ENCODE measurements around the gene REC8. TPM values are rescaled to one million over a fixed set of nuclear protein-coding genes. Genes with fewer than 3 reads are reported as not detected.
A peak's percentile ranks its signal among the peaks of the same experiment; 100 is the strongest.

Gene REC8
- total and polyA plus RNA-seq, 2 of the 13 experiments (the other 11 are each of a cell fraction or from before 2014, with no cell fraction given), result 3.4 to 14.7 TPM

DNA sequence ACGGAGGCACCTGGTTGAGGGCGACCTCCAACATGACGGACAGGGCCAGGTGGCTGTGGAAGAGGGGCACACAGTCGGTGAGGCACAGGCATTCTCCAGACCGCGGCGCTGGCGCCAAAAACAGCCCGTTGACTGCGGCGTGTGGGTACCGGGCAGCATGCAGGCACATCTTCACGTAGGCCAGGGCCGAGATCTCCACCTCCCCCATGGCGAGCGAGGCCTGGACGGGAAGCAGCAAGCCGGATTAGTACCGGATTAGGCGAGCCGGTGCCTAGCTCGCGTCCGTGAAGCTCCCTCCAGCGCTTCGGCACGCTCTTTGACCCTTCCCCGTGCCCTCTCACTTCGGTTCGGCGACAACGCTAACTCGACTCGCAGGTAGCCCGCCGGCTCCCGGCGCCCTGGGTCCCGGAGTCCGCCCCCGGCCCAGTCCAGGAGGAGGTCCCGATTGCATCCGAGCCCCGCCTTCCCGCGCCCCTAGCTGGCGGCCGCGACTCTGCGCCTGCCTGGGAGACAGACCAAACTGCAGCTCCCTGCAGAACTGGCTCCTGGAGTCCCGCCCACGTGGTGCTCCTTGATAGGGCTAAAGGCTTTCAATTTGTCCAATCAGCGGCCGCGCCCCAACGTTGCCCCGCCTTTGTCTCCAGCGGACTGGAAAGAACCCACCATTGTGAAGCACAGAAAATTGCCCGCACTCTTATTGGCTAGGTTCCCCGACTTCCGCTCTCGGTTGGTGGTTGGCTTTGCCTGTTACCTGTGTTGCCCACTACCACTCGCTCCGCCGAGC, 30.6 kb upstream of the REC8 start, which contains the start of gene EMC9 (continued):
- TF ChIP-seq SRSF1 (optimal IDR thresholded peaks at IDR 0.05; ENCODE audit: low read depth, low read length) (peak; percentile 75), RBM39 (IDR thresholded peaks at IDR 0.05; ENCODE audit: low read depth, low read length, poor library complexity, severe bottlenecking) (peak; percentile 50), GTF2F1 (IDR thresholded peaks at IDR 0.05; ENCODE audit: low read length) (no peak), ZNF674 (CRISPR knock-in tag; IDR thresholded peaks at IDR 0.05; ENCODE audit: low read depth) (peak; percentile 11; the same call in 1 of the 2 replicates), EED (CRISPR knock-in tag; IDR thresholded peaks at IDR 0.05) (peak; percentile 99), KLF15 (CRISPR knock-in tag; IDR thresholded peaks at IDR 0.05; ENCODE audit: borderline replicate concordance) (peak; percentile 97), JUND (CRISPR knock-in tag; IDR thresholded peaks at IDR 0.05) (no peak), GATAD1 (CRISPR knock-in tag; IDR thresholded peaks at IDR 0.05) (peak; percentile 90), ZNF660 (CRISPR knock-in tag; IDR thresholded peaks at IDR 0.05; ENCODE audit: borderline replicate concordance, low read depth) (peak; percentile 96; the same call in 1 of the 2 replicates), HOXA5 (CRISPR knock-in tag; IDR thresholded peaks at IDR 0.05) (peak; percentile 94), RELA (CRISPR knock-in tag; IDR thresholded peaks at IDR 0.05) (peak; percentile 84), POLR2A (IDR thresholded peaks at IDR 0.05; ENCODE audit: insufficient read depth in 1 of 2, low read depth in 2 of 2, low read length in 2 of 2) (peak in 1 of 2 experiments; percentile 88; a peak in 2 of 4 replicates), TAF15 (IDR thresholded peaks at IDR 0.05; ENCODE audit: low read depth, low read length, poor library complexity, severe bottlenecking) (peak; percentile 93), YEATS2 (CRISPR knock-in tag; IDR thresholded peaks at IDR 0.05; ENCODE audit: borderline replicate concordance) (peak; percentile 87), ZNF10 (CRISPR knock-in tag; IDR thresholded peaks at IDR 0.05; ENCODE audit: borderline replicate concordance, low read depth) (0 out of 2 replicates have a peak, but pooled peaks have one; percentile 82), MYC (CRISPR knock-in tag; IDR thresholded peaks at IDR 0.05; ENCODE audit: borderline replicate concordance) (peak; percentile 86), ZNF34 (CRISPR knock-in tag; IDR thresholded peaks at IDR 0.05; ENCODE audit: borderline replicate concordance) (peak; percentile 88; the same call in 1 of the 2 replicates), JUN (CRISPR knock-in tag; IDR thresholded peaks at IDR 0.05) (peak; percentile 81), ZNF260 (CRISPR knock-in tag; IDR thresholded peaks at IDR 0.05; ENCODE audit: borderline replicate concordance, low read depth) (peak; percentile 98; the same call in 1 of the 2 replicates), MBD4 (IDR thresholded peaks at IDR 0.05; ENCODE audit: borderline replicate concordance, low read length) (no peak), TMF1 (CRISPR knock-in tag; IDR thresholded peaks at IDR 0.05; ENCODE audit: low read depth) (peak; percentile 91)
- TF ChIP-seq, protein P1, sequence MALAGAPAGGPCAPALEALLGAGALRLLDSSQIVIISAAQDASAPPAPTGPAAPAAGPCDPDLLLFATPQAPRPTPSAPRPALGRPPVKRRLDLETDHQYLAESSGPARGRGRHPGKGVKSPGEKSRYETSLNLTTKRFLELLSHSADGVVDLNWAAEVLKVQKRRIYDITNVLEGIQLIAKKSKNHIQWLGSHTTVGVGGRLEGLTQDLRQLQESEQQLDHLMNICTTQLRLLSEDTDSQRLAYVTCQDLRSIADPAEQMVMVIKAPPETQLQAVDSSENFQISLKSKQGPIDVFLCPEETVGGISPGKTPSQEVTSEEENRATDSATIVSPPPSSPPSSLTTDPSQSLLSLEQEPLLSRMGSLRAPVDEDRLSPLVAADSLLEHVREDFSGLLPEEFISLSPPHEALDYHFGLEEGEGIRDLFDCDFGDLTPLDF (CRISPR knock-in tag; IDR thresholded peaks at IDR 0.05), result peak; percentile 94
- TF ChIP-seq, protein P2, sequence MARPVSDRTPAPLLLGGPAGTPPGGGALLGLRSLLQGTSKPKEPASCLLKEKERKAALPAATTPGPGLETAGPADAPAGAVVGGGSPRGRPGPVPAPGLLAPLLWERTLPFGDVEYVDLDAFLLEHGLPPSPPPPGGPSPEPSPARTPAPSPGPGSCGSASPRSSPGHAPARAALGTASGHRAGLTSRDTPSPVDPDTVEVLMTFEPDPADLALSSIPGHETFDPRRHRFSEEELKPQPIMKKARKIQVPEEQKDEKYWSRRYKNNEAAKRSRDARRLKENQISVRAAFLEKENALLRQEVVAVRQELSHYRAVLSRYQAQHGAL (CRISPR knock-in tag; IDR thresholded peaks at IDR 0.05; ENCODE audit: not compliant biosample characterization), result peak; percentile 86
- TF ChIP-seq, protein P3, sequence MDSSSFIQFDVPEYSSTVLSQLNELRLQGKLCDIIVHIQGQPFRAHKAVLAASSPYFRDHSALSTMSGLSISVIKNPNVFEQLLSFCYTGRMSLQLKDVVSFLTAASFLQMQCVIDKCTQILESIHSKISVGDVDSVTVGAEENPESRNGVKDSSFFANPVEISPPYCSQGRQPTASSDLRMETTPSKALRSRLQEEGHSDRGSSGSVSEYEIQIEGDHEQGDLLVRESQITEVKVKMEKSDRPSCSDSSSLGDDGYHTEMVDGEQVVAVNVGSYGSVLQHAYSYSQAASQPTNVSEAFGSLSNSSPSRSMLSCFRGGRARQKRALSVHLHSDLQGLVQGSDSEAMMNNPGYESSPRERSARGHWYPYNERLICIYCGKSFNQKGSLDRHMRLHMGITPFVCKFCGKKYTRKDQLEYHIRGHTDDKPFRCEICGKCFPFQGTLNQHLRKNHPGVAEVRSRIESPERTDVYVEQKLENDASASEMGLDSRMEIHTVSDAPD (CRISPR knock-in tag; IDR thresholded peaks at IDR 0.05), result peak; percentile 89

Measured in HepG2 (cell line).